Head of caudate nucleus (tissue), 42 donors: Measurements from ENCODE around the gene MCTP1.
"Not testable (repeated sequence)": the region's sequence is repeated elsewhere in the genome, so short reads cannot be mapped to it uniquely, and the experiment has no call there.

Source experiments
- DNase-seq, 42 donors: peaks; one replicate each; pipeline versions ENCODE4 v3.0.0 to v3.0.0-alpha.2; 2020 to 2021; ENCODE audit warnings: mixed read lengths in 7 of 42
- intact Hi-C: fragments of 100-400 bp; cut with DNase I; formaldehyde crosslinking; loops from one replicate; pipeline ENCODE4 v1.15.0; 2022

Gene MCTP1

GRCh38 chr5:95216136-95216955, 68.5 kb downstream of the MCTP1 start:
- no peak for DNase-seq
- intact Hi-C loops = no loop called here

GRCh38 chr5:95207811-95208210, 77.1 kb downstream of the MCTP1 start:
- intact Hi-C loops, DNase-seq: not testable (repeated sequence)

GRCh38 chr5:95194856-95195255, 90.0 kb downstream of the MCTP1 start:
- intact Hi-C loops = no loop called here
- DNase-seq = no peak

- intact Hi-C loops = no loop called here
- DNase-seq = no peak
These were observed 93.6 kb downstream of the MCTP1 start for GRCh38 chr5:95191330-95191729.

GRCh38 chr5:95184924-95185323, 100.0 kb downstream of the MCTP1 start:
- no peak for DNase-seq
- intact Hi-C loops = no loop called here

- DNase-seq = no peak
- intact Hi-C loops = no loop called here
These were observed 103.2 kb downstream of the MCTP1 start for GRCh38 chr5:95181644-95182043.

- no peak for DNase-seq
- intact Hi-C loops = no loop called here
These were observed 106.7 kb downstream of the MCTP1 start for GRCh38 chr5:95178046-95178651.

GRCh38 chr5:95177456-95177855, 107.4 kb downstream of the MCTP1 start:
- intact Hi-C loops = no loop called here
- no peak for DNase-seq

- intact Hi-C loops = no loop called here
- DNase-seq = no peak
These were observed 109.8 kb downstream of the MCTP1 start for GRCh38 chr5:95175106-95175505.

GRCh38 chr5:95172659-95173058, 112.2 kb downstream of the MCTP1 start:
- intact Hi-C loops = no loop called here
- no peak for DNase-seq

- intact Hi-C loops = no loop called here
- no peak for DNase-seq
These were observed 120.0 kb downstream of the MCTP1 start for GRCh38 chr5:95164861-95165260.

- intact Hi-C loops = no loop called here
- no peak for DNase-seq
These were observed 121.8 kb downstream of the MCTP1 start for GRCh38 chr5:95163079-95163478.

- intact Hi-C loops = no loop called here
- no peak for DNase-seq
These were observed 122.5 kb downstream of the MCTP1 start for GRCh38 chr5:95162231-95162992.

GRCh38 chr5:95159603-95160002, 125.3 kb downstream of the MCTP1 start:
- DNase-seq = no peak

GRCh38 chr5:95155888-95156287, 129.0 kb downstream of the MCTP1 start:
- intact Hi-C loops = no loop called here
- no peak for DNase-seq

More at GRCh38 chr5:95159603-95160002, 125.3 kb downstream of the MCTP1 start:
- intact Hi-C loops = no loop called here

- intact Hi-C loops = no loop called here
- no peak for DNase-seq
These were observed 131.4 kb downstream of the MCTP1 start for GRCh38 chr5:95153511-95153910.

- DNase-seq = no peak
- intact Hi-C loops = no loop called here
These were observed 132.4 kb downstream of the MCTP1 start for GRCh38 chr5:95152535-95152934.

- intact Hi-C loops = no loop called here
- no peak for DNase-seq
These were observed 132.8 kb downstream of the MCTP1 start for GRCh38 chr5:95152131-95152530.

- intact Hi-C loops = no loop called here
- no peak for DNase-seq
These were observed 133.2 kb downstream of the MCTP1 start for GRCh38 chr5:95151694-95152093.

- DNase-seq = no peak
- intact Hi-C loops = no loop called here
These were observed 135.5 kb downstream of the MCTP1 start for GRCh38 chr5:95149387-95149786.
